ENCODE data around the gene CFL1.

DNA sequence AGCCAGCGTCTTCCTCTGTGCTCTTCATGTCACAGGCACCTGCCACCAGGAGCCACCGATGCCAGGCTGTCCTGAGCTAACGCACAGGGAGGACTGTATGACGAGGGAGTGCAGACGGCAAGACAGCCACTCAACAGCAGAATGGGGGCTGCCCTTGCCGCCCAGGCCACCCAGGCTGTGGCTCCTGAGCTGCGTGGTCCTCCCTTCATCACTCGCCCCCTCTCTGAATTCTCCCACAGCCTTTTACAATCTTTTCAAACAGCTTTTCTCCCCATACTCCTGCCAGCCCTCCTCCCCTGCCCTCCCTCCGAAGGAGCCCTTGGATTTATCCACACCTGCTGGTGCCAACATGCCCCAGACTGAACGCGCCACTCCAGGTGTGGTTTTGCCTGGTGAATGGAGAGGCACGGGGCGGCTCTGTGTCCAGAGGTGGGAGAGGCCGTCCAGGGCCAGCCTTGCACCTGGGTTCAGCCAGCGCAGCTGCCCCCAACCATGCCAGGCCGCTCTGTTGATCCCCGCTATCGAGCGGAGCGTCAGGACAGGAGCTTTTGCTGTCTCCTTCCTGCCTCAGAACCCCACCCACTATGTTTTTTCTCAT, 49.1 kb downstream of the CFL1 start:
- TF ChIP-seq CTCF (IDR thresholded peaks at IDR 0.05) (no peak), POLR2A (IDR thresholded peaks at IDR 0.05) (no peak), POLR2AphosphoS5 (IDR thresholded peaks at IDR 0.05) (no peak), EP300 (IDR thresholded peaks at IDR 0.05) (no peak)
